ENCODE data around the gene RANBP9.

Gene RANBP9

GRCh38 chr6:13711324-13711732 is 307 bp downstream of the RANBP9 start:
- TF ChIP-seq CTCF (conservative IDR thresholded peaks at IDR 0.05), result no peak
- peak overlapping the region; percentile 79 for H3K27ac ChIP-seq

- H3K27ac ChIP-seq, result peak overlapping the region; percentile 79
- no peak for TF ChIP-seq CTCF (conservative IDR thresholded peaks at IDR 0.05)
Observed at GRCh38 chr6:13710552-13711323, 897 bp downstream of the RANBP9 start.

GRCh38 chr6:13709689-13710551 is 1.7 kb downstream of the RANBP9 start:
- no peak for TF ChIP-seq CTCF (conservative IDR thresholded peaks at IDR 0.05)
- peak overlapping the region; percentile 79 for H3K27ac ChIP-seq

- H3K27ac ChIP-seq, result peak overlapping the region; percentile 79; the same call in 1 of the 2 replicates
- TF ChIP-seq CTCF (conservative IDR thresholded peaks at IDR 0.05), result no peak
Observed at GRCh38 chr6:13708736-13709135, 2.9 kb downstream of the RANBP9 start.

- no peak for TF ChIP-seq CTCF (conservative IDR thresholded peaks at IDR 0.05)
- no peak overlapping the region for H3K27ac ChIP-seq
Observed at GRCh38 chr6:13703496-13703895, 8.1 kb downstream of the RANBP9 start.

GRCh38 chr6:13702809-13703302 is 8.8 kb downstream of the RANBP9 start:
- no peak for TF ChIP-seq CTCF (conservative IDR thresholded peaks at IDR 0.05)
- no peak overlapping the region for H3K27ac ChIP-seq

GRCh38 chr6:13700232-13700631 is 11.4 kb downstream of the RANBP9 start:
- no peak overlapping the region for H3K27ac ChIP-seq

More at GRCh38 chr6:13700232-13700631, 11.4 kb downstream of the RANBP9 start:
- TF ChIP-seq CTCF (conservative IDR thresholded peaks at IDR 0.05), result no peak
